ENCODE results near the gene UBE3D.

Gene UBE3D

DNA sequence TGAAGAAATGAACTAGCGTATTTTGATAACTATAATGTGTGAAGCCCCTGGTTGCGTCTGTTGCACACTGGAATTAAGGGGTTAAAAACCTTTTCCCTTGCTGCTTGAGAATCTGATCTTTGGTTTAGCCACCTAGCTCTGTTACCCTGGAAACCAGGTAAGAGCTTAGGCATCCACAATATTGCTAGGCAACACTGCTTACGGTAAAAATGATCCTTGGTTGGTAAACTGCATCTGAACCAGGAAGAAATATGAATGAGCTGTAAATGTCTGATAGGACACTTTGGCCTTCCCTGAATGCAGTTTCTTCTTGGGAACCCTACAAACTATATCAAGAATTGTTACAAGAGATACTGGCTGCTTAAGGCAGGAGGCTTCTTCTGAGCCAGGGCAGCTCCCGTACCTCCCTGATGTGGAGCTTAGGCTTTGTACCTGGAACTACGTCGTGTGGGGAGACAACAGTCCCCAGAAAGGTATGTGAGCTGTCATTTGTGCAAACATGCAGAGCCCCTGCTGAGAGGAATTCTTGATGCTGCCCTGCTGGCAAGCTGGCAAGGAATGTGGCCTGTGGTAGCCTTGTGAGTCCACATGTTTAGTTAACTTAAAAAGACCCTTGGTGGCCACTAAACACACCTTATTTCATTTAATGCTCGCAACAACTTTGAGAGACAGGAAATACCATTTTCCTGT, 18.4 kb downstream of the UBE3D start:
- Histone ChIP-seq H3K4me3 (ENCODE audit: low read length) (no peak overlapping the region), H3K27me3 (replicated peaks; ENCODE audit: insufficient read depth, low read length) (no peaks in the 10 kb centered on the region), H3K4me2 (ENCODE audit: low read depth, low read length) (no peak overlapping the region), H3K27ac (ENCODE audit: low read length) (no peak overlapping the region), H3K79me2 (ENCODE audit: low read length) (no peaks in the 10 kb centered on the region), H4K20me1 (ENCODE audit: insufficient read depth, low read length) (no peaks in the 10 kb centered on the region), H3F3A (ENCODE audit: insufficient read depth, low read length) (no peaks in the 10 kb centered on the region), H3K9ac (ENCODE audit: low read length) (no peak overlapping the region), H3K9me3 (replicated peaks; ENCODE audit: insufficient read depth, low read length) (no peaks in the 10 kb centered on the region), H3K4me1 (ENCODE audit: low read length) (no peaks in the 10 kb centered on the region), H3K9me2 (replicated peaks; ENCODE audit: insufficient read depth, low read length) (no peaks in the 10 kb centered on the region), H2AFZ (ENCODE audit: low read length) (no peak overlapping the region), H3K36me3 (replicated peaks; ENCODE audit: insufficient read depth, low read length) (no peaks in the 10 kb centered on the region)
- TF ChIP-seq EZH2 (optimal IDR thresholded peaks at IDR 0.05; ENCODE audit: low read depth, low read length) (no peak), EZH2phosphoT487 (IDR thresholded peaks at IDR 0.05; ENCODE audit: low read length) (no peak), CTCF (IDR thresholded peaks at IDR 0.05; ENCODE audit: low read length) (no peak)
- no peak for DNase-seq

- Histone ChIP-seq H3K4me2 (ENCODE audit: low read depth, low read length) (no peak overlapping the region), H3K9me2 (replicated peaks; ENCODE audit: insufficient read depth, low read length) (no peaks in the 10 kb centered on the region), H3K9me3 (replicated peaks; ENCODE audit: insufficient read depth, low read length) (no peaks in the 10 kb centered on the region), H3K4me1 (ENCODE audit: low read length) (no peaks in the 10 kb centered on the region), H3K27me3 (replicated peaks; ENCODE audit: insufficient read depth, low read length) (no peaks in the 10 kb centered on the region), H4K20me1 (ENCODE audit: insufficient read depth, low read length) (no peaks in the 10 kb centered on the region), H3F3A (ENCODE audit: insufficient read depth, low read length) (no peaks in the 10 kb centered on the region), H3K9ac (ENCODE audit: low read length) (no peak overlapping the region), H2AFZ (ENCODE audit: low read length) (no peak overlapping the region), H3K79me2 (ENCODE audit: low read length) (no peaks in the 10 kb centered on the region), H3K4me3 (ENCODE audit: low read length) (no peak overlapping the region), H3K27ac (ENCODE audit: low read length) (no peak overlapping the region), H3K36me3 (replicated peaks; ENCODE audit: insufficient read depth, low read length) (no peaks in the 10 kb centered on the region)
- TF ChIP-seq CTCF (IDR thresholded peaks at IDR 0.05; ENCODE audit: low read length) = no peak
- no peak for TF ChIP-seq EZH2phosphoT487 (IDR thresholded peaks at IDR 0.05; ENCODE audit: low read length)
- no peak for TF ChIP-seq EZH2 (optimal IDR thresholded peaks at IDR 0.05; ENCODE audit: low read depth, low read length)
- no peak for DNase-seq
These were observed 21.4 kb downstream of the UBE3D start for GRCh38 chr6:83044091-83044768.

DNA sequence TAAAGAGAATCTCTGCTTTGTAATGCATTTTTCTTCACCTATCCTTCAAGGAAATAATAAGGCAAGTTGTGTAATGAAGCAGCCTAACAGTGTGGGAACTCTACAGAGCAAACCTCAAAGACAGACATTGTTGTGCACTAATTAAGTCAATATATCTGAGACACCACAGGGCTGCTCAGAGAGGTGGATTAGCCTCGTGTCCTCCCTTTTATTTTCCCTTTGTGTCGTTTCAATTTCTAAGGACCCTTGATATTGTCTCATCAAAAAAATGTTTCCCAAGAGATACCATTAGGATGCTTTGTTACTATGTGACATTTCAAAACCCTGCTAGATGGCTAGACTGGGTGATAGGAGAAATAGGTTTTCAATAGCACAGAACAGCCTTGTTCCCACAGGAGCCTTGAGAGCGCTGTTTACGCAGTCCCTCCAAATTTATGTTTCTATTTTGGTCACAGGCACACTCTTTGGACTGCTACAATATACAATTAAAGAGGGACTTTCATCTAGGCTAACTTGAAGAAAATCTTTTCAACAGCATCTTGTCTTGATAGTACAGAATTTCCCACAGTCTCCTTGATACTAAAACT, 23.1 kb downstream of the UBE3D start:
- no peaks in the 10 kb centered on the region for H3K36me3 ChIP-seq (replicated peaks; ENCODE audit: insufficient read depth, low read length)
- DNase-seq = no peak
- TF ChIP-seq CTCF (IDR thresholded peaks at IDR 0.05; ENCODE audit: low read length) (no peak), EZH2phosphoT487 (IDR thresholded peaks at IDR 0.05; ENCODE audit: low read length) (no peak), EZH2 (optimal IDR thresholded peaks at IDR 0.05; ENCODE audit: low read depth, low read length) (no peak)

More for the DNA sequence above, 23.1 kb downstream of the UBE3D start:
- Histone ChIP-seq H3K4me3 (ENCODE audit: low read length) (no peak overlapping the region), H4K20me1 (ENCODE audit: insufficient read depth, low read length) (no peaks in the 10 kb centered on the region), H3K9me3 (replicated peaks; ENCODE audit: insufficient read depth, low read length) (no peaks in the 10 kb centered on the region), H3K79me2 (ENCODE audit: low read length) (no peaks in the 10 kb centered on the region), H3K4me2 (ENCODE audit: low read depth, low read length) (no peak overlapping the region), H2AFZ (ENCODE audit: low read length) (no peak overlapping the region), H3K9ac (ENCODE audit: low read length) (no peak overlapping the region), H3F3A (ENCODE audit: insufficient read depth, low read length) (no peaks in the 10 kb centered on the region), H3K9me2 (replicated peaks; ENCODE audit: insufficient read depth, low read length) (no peaks in the 10 kb centered on the region), H3K4me1 (ENCODE audit: low read length) (no peaks in the 10 kb centered on the region), H3K27me3 (replicated peaks; ENCODE audit: insufficient read depth, low read length) (no peaks in the 10 kb centered on the region), H3K27ac (ENCODE audit: low read length) (no peak overlapping the region)
